ENCODE data around the gene PROC.

The PROC gene

GRCh38 chr2:127414638-127415592 lies 3.3 kb upstream of the PROC start:
- no peak for DNase-seq

GRCh38 chr2:127415593-127416505 lies 2.4 kb upstream of the PROC start:
- DNase-seq: no peak

GRCh38 chr2:127416506-127417001 lies 1.7 kb upstream of the PROC start:
- DNase-seq: no peak

GRCh38 chr2:127417406-127417805 lies 821 bp upstream of the PROC start:
- no peak for DNase-seq

DNA sequence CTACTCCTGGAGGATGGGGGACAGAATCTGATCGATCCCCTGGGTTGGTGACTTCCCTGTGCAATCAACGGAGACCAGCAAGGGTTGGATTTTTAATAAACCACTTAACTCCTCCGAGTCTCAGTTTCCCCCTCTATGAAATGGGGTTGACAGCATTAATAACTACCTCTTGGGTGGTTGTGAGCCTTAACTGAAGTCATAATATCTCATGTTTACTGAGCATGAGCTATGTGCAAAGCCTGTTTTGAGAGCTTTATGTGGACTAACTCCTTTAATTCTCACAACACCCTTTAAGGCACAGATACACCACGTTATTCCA lies 844 bp downstream of the PROC start:
- no peak for DNase-seq

DNA sequence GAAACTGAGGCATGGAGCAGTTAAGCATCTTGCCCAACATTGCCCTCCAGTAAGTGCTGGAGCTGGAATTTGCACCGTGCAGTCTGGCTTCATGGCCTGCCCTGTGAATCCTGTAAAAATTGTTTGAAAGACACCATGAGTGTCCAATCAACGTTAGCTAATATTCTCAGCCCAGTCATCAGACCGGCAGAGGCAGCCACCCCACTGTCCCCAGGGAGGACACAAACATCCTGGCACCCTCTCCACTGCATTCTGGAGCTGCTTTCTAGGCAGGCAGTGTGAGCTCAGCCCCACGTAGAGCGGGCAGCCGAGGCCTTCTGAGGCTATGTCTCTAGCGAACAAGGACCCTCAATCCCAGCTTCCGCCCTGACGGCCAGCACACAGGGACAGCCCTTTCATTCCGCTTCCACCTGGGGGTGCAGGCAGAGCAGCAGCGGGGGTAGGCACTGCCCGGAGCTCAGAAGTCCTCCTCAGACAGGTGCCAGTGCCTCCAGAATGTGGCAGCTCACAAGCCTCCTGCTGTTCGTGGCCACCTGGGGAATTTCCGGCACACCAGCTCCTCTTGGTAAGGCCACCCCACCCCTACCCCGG lies 1.3 kb downstream of the PROC start:
- no peak for DNase-seq

- no peak for DNase-seq
Observed at GRCh38 chr2:127420039-127420864, 2.0 kb downstream of the PROC start.

DNA sequence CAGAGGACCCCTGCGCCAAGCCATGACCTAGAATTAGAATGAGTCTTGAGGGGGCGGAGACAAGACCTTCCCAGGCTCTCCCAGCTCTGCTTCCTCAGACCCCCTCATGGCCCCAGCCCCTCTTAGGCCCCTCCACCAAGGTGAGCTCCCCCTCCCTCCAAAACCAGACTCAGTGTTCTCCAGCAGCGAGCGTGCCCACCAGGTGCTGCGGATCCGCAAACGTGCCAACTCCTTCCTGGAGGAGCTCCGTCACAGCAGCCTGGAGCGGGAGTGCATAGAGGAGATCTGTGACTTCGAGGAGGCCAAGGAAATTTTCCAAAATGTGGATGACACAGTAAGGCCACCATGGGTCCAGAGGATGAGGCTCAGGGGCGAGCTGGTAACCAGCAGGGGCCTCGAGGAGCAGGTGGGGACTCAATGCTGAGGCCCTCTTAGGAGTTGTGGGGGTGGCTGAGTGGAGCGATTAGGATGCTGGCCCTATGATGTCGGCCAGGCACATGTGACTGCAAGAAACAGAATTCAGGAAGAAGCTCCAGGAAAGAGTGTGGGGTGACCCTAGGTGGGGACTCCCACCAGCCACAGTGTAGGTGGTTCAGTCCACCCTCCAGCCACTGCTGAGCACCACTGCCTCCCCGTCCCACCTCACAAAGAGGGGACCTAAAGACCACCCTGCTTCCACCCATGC lies 3.0 kb downstream of the PROC start:
- no peak for DNase-seq

- DNase-seq: no peak
Observed at GRCh38 chr2:127421871-127422558, 3.8 kb downstream of the PROC start.

DNA sequence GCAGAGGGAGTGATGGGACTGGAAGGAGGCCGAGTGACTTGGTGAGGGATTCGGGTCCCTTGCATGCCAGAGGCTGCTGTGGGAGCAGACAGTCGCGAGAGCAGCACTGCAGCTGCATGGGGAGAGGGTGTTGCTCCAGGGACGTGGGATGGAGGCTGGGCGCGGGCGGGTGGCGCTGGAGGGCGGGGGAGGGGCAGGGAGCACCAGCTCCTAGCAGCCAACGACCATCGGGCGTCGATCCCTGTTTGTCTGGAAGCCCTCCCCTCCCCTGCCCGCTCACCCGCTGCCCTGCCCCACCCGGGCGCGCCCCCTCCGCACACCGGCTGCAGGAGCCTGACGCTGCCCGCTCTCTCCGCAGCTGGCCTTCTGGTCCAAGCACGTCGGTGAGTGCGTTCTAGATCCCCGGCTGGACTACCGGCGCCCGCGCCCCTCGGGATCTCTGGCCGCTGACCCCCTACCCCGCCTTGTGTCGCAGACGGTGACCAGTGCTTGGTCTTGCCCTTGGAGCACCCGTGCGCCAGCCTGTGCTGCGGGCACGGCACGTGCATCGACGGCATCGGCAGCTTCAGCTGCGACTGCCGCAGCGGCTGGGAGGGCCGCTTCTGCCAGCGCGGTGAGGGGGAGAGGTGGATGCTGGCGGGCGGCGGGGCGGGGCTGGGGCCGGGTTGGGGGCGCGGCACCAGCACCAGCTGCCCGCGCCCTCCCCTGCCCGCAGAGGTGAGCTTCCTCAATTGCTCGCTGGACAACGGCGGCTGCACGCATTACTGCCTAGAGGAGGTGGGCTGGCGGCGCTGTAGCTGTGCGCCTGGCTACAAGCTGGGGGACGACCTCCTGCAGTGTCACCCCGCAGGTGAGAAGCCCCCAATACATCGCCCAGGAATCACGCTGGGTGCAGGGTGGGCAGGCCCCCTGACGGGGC lies 4.6 kb downstream of the PROC start:
- DNase-seq: no peak

- DNase-seq: no peak
Observed at GRCh38 chr2:127423478-127423843, 5.2 kb downstream of the PROC start.

GRCh38 chr2:127423880-127424279 lies 5.7 kb downstream of the PROC start:
- DNase-seq: no peak

GRCh38 chr2:127424598-127425520 lies 6.6 kb downstream of the PROC start:
- no peak for DNase-seq

- no peak for DNase-seq
Observed at GRCh38 chr2:127425540-127426490, 7.6 kb downstream of the PROC start.

- no peak for DNase-seq
Observed at GRCh38 chr2:127426501-127427354, 8.5 kb downstream of the PROC start.

- DNase-seq: no peak
Observed at GRCh38 chr2:127427376-127428056, 9.3 kb downstream of the PROC start.
